AG09319 (cell line): Measurements from ENCODE around the gene C8A.

Experiments
- DNase-seq: peaks from one replicate; pipeline ENCODE4 v3.0.0-alpha.2; 2010; ENCODE audit warnings: low read depth; ENCODE audit errors: extremely low read depth
- TF ChIP-seq, protein P1 (sequence below): IDR thresholded peaks from 2 replicates; pipeline ENCODE4 v1.5.1; 2011; ENCODE audit warnings: low read depth, mild to moderate bottlenecking, inconsistent platforms, low read length, moderate library complexity

The C8A gene

DNA sequence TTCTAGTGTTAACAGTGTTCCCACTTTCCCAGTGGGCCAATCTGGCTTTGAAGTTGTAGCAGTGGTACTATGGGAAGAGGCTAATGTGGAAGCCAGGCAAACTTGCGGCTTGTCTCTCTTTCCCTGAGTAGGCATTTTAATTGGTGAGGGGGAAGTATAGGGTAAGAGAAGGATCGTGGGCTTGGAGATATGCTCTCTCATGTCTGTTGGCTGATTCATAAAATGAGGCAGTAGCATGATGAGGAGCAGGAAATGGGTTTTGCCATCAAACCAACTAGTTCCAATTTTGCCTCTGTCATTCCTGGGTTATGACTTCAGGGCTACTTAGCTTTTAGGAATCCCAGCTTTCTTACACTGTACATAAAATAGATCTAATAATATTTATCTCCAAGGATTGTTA, 12.1 kb downstream of the C8A start:
- DNase-seq: peak; percentile 29
- TF ChIP-seq, protein P1, sequence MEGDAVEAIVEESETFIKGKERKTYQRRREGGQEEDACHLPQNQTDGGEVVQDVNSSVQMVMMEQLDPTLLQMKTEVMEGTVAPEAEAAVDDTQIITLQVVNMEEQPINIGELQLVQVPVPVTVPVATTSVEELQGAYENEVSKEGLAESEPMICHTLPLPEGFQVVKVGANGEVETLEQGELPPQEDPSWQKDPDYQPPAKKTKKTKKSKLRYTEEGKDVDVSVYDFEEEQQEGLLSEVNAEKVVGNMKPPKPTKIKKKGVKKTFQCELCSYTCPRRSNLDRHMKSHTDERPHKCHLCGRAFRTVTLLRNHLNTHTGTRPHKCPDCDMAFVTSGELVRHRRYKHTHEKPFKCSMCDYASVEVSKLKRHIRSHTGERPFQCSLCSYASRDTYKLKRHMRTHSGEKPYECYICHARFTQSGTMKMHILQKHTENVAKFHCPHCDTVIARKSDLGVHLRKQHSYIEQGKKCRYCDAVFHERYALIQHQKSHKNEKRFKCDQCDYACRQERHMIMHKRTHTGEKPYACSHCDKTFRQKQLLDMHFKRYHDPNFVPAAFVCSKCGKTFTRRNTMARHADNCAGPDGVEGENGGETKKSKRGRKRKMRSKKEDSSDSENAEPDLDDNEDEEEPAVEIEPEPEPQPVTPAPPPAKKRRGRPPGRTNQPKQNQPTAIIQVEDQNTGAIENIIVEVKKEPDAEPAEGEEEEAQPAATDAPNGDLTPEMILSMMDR: no peak

DNA sequence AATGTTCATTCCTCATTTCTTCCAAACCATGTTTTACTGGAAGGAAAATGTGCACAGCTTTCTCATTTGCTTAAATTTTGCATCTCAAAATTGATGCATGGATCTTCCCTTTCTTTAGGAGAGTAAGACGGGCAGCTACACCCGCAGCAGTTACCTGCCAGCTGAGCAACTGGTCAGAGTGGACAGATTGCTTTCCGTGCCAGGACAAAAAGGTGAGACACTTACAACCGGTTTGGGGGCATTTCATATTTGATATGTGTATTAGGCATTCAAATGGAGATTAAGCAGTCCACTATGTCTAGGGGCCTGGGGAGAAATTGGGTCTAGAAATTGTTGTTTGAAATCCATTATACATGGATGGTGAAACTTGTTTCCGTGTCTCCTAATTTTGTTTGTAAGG, 12.9 kb downstream of the C8A start:
- TF ChIP-seq, protein P1: no peak
- DNase-seq: no peak

DNA sequence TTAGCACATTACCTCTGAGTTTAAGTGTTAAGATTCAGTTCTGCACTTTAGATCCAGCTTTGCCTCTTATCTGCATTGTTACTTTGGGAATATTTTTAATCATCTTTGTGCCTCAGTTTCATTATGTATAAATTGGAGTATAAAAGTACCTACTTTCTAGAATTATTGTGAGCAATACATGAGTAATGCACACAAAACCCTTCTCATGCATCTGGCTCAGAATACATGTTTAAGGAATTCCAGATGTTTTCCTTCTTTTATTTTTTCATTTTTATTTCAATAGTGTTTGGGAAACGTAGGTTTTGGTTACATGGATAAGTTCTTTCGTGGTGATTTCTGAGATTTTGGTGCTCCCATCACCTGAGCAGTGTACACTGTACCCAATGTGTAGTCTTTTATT, 14.2 kb downstream of the C8A start:
- TF ChIP-seq, protein P1: no peak
- no peak for DNase-seq

DNA sequence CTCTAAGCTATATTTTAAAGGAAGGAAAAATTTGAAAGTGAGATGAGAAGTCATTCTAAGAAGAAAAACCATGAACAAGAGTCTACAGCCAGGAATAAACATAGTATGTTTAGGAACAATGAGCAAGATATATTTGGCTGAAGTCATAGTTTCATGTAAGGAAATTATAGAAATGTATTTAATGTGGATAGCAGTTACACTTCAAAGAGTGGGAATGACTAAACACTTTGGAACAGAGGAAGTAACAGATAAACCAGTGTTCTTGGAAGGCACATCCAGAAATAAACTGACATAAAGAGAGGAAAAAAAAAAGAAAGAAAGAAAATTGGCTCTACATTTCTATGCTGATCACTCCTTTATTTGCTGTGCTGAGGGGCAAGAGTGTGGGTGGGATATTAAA, 18.0 kb downstream of the C8A start:
- TF ChIP-seq, protein P1: no peak
- no peak for DNase-seq

DNA sequence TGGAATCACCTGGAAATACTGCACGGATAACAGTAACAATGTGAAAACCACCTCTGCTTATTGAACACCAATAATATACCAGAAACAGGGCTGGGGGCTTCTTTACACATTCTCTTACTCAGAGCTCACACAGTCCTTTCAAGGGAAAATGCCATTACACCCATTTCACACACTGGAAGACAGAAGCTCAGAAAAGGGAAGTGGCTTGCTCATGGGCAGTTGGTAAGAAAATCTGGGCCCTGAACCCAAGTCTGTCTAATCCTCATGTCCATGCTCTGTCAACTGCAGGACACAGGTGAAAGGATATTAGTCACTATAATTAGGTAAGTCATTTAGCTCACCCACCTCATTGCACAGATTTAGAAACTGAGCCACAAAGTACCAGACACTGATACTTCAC, 18.6 kb downstream of the C8A start:
- DNase-seq: no peak
- TF ChIP-seq, protein P1: no peak

DNA sequence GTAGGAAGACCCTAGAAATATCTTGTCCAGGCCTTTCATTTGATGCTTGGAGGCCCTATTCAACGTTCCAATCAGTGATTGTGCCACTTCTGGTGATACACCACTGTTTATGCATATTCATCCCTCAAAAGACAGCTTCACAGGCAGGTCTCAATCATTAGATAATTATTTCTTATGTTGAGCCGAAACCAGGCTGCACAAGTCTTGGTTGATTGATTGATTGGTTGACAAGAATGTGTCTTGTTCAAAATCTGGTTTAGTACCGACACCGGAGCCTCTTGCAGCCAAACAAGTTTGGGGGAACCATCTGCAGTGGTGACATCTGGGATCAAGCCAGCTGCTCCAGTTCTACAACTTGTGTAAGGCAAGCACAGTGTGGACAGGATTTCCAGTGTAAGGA, 20.1 kb downstream of the C8A start:
- TF ChIP-seq, protein P1: no peak
- DNase-seq: no peak

DNA sequence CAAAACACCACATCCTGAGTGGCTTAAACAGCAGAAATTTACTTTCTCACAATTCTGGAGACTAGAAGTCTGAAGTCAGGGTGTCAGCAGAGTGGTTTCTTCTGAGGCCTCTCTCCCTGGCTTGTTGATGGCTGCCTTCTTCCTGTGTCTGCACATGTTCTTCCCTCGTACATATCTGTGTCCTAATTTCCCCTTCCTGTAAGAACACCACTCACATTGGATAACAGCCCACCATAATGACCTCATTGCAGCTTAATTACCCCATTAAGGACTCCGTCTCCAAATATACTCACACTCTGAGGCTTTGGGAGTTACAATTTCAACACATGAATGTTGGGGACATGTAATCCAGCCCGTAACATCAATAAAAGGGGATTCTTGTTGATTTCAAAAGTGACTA, 23.4 kb downstream of the C8A start:
- no peak for DNase-seq
- TF ChIP-seq, protein P1: no peak
